HK-2 (cell line): Measurements from ENCODE around the gene VAV3.
"Not testable (repeated sequence)": the region's sequence is repeated elsewhere in the genome, so short reads cannot be mapped to it uniquely, and the experiment has no call there.

Experiments
- DNase-seq: peaks from one replicate; pipeline ENCODE4 v3.0.0-alpha.2; 2018; ENCODE audit not compliant: unreplicated experiment

Gene VAV3

GRCh38 chr1:107650825-107651224, 314.2 kb downstream of the VAV3 start:
- not testable (repeated sequence) for DNase-seq

GRCh38 chr1:107649023-107649422, 316.0 kb downstream of the VAV3 start:
- DNase-seq: peak; percentile 28

GRCh38 chr1:107648071-107648470, 316.9 kb downstream of the VAV3 start:
- DNase-seq: no peak

GRCh38 chr1:107647012-107647411, 318.0 kb downstream of the VAV3 start:
- no peak for DNase-seq

- DNase-seq: no peak
These were observed 321.2 kb downstream of the VAV3 start for GRCh38 chr1:107643766-107644165.

- DNase-seq: no peak
These were observed 324.8 kb downstream of the VAV3 start for GRCh38 chr1:107640207-107640606.

- no peak for DNase-seq
These were observed 327.9 kb downstream of the VAV3 start for GRCh38 chr1:107637101-107637500.

- DNase-seq: no peak
These were observed 331.4 kb downstream of the VAV3 start for GRCh38 chr1:107633596-107633995.

GRCh38 chr1:107626073-107626796, 338.7 kb downstream of the VAV3 start:
- no peak for DNase-seq

- DNase-seq: no peak
These were observed 339.5 kb downstream of the VAV3 start for GRCh38 chr1:107625405-107626029.

- no peak for DNase-seq
These were observed 341.5 kb downstream of the VAV3 start for GRCh38 chr1:107623431-107623830.

- no peak for DNase-seq
These were observed 342.0 kb downstream of the VAV3 start for GRCh38 chr1:107622966-107623365.

GRCh38 chr1:107622535-107622934, 342.4 kb downstream of the VAV3 start:
- no peak for DNase-seq

GRCh38 chr1:107620753-107621152, 344.2 kb downstream of the VAV3 start:
- DNase-seq: no peak

- DNase-seq: no peak
These were observed 346.4 kb downstream of the VAV3 start for GRCh38 chr1:107618539-107618938.

GRCh38 chr1:107617921-107618320, 347.1 kb downstream of the VAV3 start:
- no peak for DNase-seq

- DNase-seq: no peak
These were observed 347.5 kb downstream of the VAV3 start for GRCh38 chr1:107617456-107617855.

- DNase-seq: no peak
These were observed 355.2 kb downstream of the VAV3 start for GRCh38 chr1:107609808-107610207.

GRCh38 chr1:107604825-107605224, 360.2 kb downstream of the VAV3 start:
- DNase-seq: no peak

GRCh38 chr1:107600607-107601160, 364.3 kb downstream of the VAV3 start:
- DNase-seq: no peak

- DNase-seq: no peak
These were observed 365.8 kb downstream of the VAV3 start for GRCh38 chr1:107599220-107599619.

GRCh38 chr1:107597290-107597689, 367.7 kb downstream of the VAV3 start:
- DNase-seq: no peak

- DNase-seq: no peak
These were observed 370.4 kb downstream of the VAV3 start for GRCh38 chr1:107594536-107594935.
